Measurements from ENCODE around the gene CNTN2.

The CNTN2 gene

DNA sequence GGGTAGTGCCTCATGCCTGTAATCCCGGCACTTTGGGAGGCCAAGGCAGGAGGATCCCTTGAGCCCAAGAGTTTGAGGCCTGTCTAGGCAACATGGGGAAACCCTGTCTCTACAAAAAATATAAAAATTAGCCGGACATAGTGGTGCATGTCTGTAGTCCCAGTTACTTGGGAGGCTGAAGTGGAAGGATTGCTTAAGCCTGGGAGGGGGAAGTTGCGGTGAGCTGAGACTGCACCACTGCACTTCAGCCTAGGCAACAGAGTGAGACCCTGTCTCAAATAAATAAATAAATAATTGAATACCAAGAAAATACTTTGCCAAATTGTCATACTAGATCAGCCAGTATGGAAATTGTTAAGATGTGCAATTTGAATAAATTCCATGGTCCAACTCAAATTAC is 84.6 kb downstream of the CNTN2 start:
- DNase-seq (ENCODE audit: low read depth, low spot score), result no peak

Measured in iPS DF 19.7 (cell line).